Heart left ventricle (tissue), 16 donors: ENCODE measurements around the gene IFRD1. TPM values are rescaled to one million over a fixed set of nuclear protein-coding genes. Genes with fewer than 3 reads are reported as not detected.

ENCODE experiments used
- ATAC-seq, 4 donors: fragments of 200-7000 bp; cut with Tn5 transposase; one replicate each; pipeline ENCODE4 v1.9.1; 2020 to 2022; ENCODE audit warnings: moderate library complexity in 4 of 4, mild to moderate bottlenecking in 3 of 4, moderate number of reproducible peaks in 1 of 4
- DNase-seq, 5 donors: peaks; one replicate each; pipeline ENCODE4 v3.0.0-alpha.2; 2020
- H3K27ac ChIP-seq, 12 donors: fragments of 200-600 bp; sonication (generic) in 4 of 12; one replicate each; pipeline versions ENCODE4 v1.5.0 to v1.8.0; 2016 to 2022; ENCODE audit warnings: mild to moderate bottlenecking in 2 of 12
- H3K27me3 ChIP-seq, 9 donors: fragments of 200-600 bp; sonication (generic) in 2 of 9; one replicate each; pipeline versions ENCODE4 v1.5.1 to v1.8.0; 2016 to 2022; ENCODE audit warnings: mild to moderate bottlenecking in 3 of 9
- H3K36me3 ChIP-seq, 9 donors: fragments of 200-600 bp; sonication (generic) in 2 of 9; one replicate each; pipeline versions ENCODE4 v1.5.0 to v1.8.0; 2018 to 2022; ENCODE audit warnings: mild to moderate bottlenecking in 2 of 9
- H3K4me1 ChIP-seq, 12 donors: fragments of 200-600 bp; sonication (generic) in 4 of 12; one replicate each; pipeline versions ENCODE4 v1.5.0 to v1.8.0; 2016 to 2022; ENCODE audit warnings: mild to moderate bottlenecking in 3 of 12
- H3K4me3 ChIP-seq, 12 donors: fragments of 200-600 bp; sonication (generic) in 4 of 12; one replicate each; pipeline versions ENCODE4 v1.5.0 to v1.8.0; 2017 to 2022; ENCODE audit warnings: mild to moderate bottlenecking in 9 of 12, moderate library complexity in 4 of 12
- H3K9me3 ChIP-seq, 12 donors: fragments of 200-600 bp; sonication (generic) in 4 of 12; one replicate each; pipeline versions ENCODE4 v1.5.0 to v1.8.0; 2016 to 2022; ENCODE audit warnings: mild to moderate bottlenecking in 1 of 12
- CTCF ChIP-seq, 12 donors: fragments of 200-600 bp; sonication (generic) in 4 of 12; IDR thresholded peaks; one replicate each; pipeline versions ENCODE4 v1.5.0 to v1.8.0; 2018 to 2022; ENCODE audit warnings: antibody characterized with exemption in 12 of 12, mild to moderate bottlenecking in 5 of 12
- POLR2A ChIP-seq, 2 donors: fragments of 450-650 bp; IDR thresholded peaks; one replicate each; pipeline ENCODE4 v1.6.1; 2017; ENCODE audit warnings: antibody characterized with exemption in 2 of 2, mild to moderate bottlenecking in 2 of 2, moderate library complexity in 2 of 2
- WGBS, 4 donors: extraction: QIAGEN DNeasy Blood & Tissue Kit in 2 of 4; methylation state at CpG; one replicate each; pipeline versions ENCODE4 v1.1.5 to v1.1.7; 2013 to 2018; 5-methylcytosine and 5-hydroxymethylcytosine counted together
- intact Hi-C, 10 donors: fragments of 100-400 bp; cut with DNase I; formaldehyde crosslinking; loops; one replicate each; pipeline versions ENCODE4 v1.11.1 to v1.14.2; 2022
- polyA plus RNA-seq, 2 donors: library from polyadenylated mRNA; stranded (reverse); fragments of 200-250 nt; gene quantifications; one replicate each; pipeline ENCODE4 v1.2.3, GENCODE V29; 2013
- total RNA-seq, 9 donors: library from RNA; depleted of rRNA in 2 of 9; stranded (reverse); fragments of >200 nt in 2 of 9; fragmentation: NEBNext Ultra II Directional in 3 of 9; extraction: Animal tissue kit (Norgen Biotek cat#: 25700) in 3 of 9; gene quantifications; one replicate each; pipeline versions ENCODE4 v1.1.0 to v1.2.4, GENCODE V29; 2016 to 2023
- donor health status: ischemic (EF 13 %, LVEDD 7.1; RV severe dilation, severe dysfunction).
- donor health status: healthy with polysubstance abuse.
- donor health status: DM: no; HTN: yes; CAD: no.
- donor health status: DM: no; HTN: no; CAD: no.
- donor health status: ischemic (EF 25% LVEDD 6.9; RV normal size, moderate dysfunction).
- donor health status: ischemic (EF 25% LVEDD 5.7; RV mildly dilated, moderate dysfunction).
- donor health status: healthy.
- donor health status: DM: yes; HTN: yes; CAD: no.
- donor health status: ischemic (EF 35%, LVEDD 5.7; RV mildly dilated, moderate dysfunction).
- donor health status: nonischemic (EF 11% LVEDD 7.7; RV severe dilation, severe dysfunction).
- donor health status: DM: yes; HTN: yes; CAD: no.
- donor health status: PGD.
- donor health status: ischemic (EF 29% LVEDD 5.4; RV normal size, mild dysfunction).
- donor health status: nonischemic (EF 23%, LVEDD 6.1; RV moderate dilation, normal function).

The IFRD1 gene
- total and polyA plus RNA-seq, 11 donors = 11.3 to 74.7 (median 28.1) TPM

DNA sequence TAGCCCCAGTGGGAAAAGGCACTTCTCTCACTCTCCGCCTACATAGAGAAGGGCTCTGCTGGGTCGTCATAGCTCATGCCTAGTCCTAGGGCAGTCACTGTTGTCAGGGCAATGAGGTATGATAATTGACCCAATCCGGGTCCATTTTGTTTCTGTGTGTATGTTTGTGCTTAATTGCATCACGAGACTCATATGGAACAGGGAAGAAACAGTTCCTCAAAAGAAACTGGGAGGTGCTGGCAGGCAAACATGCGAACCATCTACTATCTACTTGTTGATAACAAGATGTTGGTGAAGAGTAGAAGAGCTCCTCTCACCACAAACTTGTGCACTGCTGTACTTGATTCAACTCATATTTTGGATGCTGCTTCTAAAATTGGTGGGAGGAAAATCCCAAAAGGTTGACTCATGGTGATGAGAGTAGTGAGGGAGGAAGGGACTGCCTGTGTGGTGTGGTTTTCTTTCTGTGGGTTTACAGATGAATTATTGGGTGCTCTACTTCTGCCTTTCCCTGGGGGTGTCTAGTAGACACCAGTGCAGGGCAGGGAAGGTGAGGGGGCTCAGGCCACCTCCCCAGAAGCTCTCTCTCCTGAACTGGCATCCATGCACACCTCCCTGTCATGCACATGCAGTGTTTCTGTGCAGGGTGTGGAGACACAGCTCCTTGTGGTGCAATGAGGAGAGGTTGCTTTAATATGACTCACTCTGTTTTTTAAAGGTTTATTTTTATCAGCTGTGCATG, 59.9 kb downstream of the IFRD1 start:
- no peak for DNase-seq
- peak in 3 of 4 donors; percentile 7 to 40 (median 26) for ATAC-seq
- 58 to 70% (median 65%) methylated on average over 5 of the region's 5 CpGs for WGBS, 4 donors
- intact Hi-C loops = no loop called here
- Histone ChIP-seq H3K36me3 (no peaks in the 10 kb centered on the region), H3K4me1 (peaks cover 0 to 18% (median 6%) of the 10 kb centered on the region in 12 donors), H3K27me3 (no peaks in the 10 kb centered on the region), H3K27ac (no peak overlapping the region), H3K9me3 (no peaks in the 10 kb centered on the region), H3K4me3 (no peak overlapping the region)
- TF ChIP-seq CTCF (IDR thresholded peaks at IDR 0.05) (no peak), POLR2A (IDR thresholded peaks at IDR 0.05) (no peak)

GRCh38 chr7:112510743-112511110, 60.5 kb downstream of the IFRD1 start:
- H3K9me3 ChIP-seq = no peaks in the 10 kb centered on the region
- peaks cover 0 to 18% (median 1%) of the 10 kb centered on the region in 12 donors for H3K4me1 ChIP-seq
- TF ChIP-seq CTCF (IDR thresholded peaks at IDR 0.05) (no peak), POLR2A (IDR thresholded peaks at IDR 0.05) (no peak)
- no peak for DNase-seq
- no peaks in the 10 kb centered on the region for H3K27me3 ChIP-seq
- H3K27ac ChIP-seq = no peak overlapping the region
- no peaks in the 10 kb centered on the region for H3K36me3 ChIP-seq
- no peak for ATAC-seq
- H3K4me3 ChIP-seq = no peak overlapping the region
- intact Hi-C loops = no loop called here

DNA sequence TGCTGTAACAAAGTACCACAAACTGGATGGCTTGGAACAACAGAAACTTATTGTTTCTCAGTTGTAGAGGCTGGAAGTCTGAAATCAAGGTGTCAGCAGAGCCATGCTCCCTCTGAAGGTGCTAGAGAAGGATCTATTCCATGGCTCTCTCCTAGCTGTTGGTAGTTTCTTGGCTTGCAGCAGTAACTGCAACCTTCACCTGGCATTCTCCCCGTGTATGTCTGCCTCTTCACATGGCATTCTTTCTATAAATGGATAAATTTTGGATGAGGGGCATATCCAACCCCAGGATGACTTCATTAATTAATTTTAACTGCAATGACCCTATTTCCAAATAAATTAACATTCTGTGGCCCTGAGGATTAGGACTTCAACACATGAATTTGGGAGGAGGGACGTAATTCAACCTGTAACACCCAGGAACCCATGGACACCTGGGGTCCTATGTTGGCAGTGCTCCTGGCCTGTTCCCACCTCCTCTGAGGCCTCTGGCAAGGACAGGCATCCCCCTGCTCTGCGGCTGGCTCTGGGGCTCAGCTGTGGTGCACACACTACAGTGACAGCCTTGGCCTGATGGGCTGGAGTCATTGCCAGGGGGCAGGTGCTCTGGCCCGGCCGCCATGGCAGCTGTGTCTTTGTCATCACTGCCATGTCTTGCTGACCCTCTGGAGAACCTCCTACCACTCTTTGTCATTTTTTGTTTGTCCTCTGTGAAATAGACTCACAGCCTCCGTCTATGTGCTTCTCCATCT, 61.4 kb downstream of the IFRD1 start:
- peaks cover 0 to 18% (median 0%) of the 10 kb centered on the region in 12 donors for H3K4me1 ChIP-seq
- 88 to 90% (median 89%) methylated on average over 5 to 6 of the region's 6 CpGs for WGBS, 4 donors
- ATAC-seq = no peak
- peak in 1 of 5 donors; percentile 58 for DNase-seq
- intact Hi-C loops = no loop called here
- no peak for TF ChIP-seq POLR2A (IDR thresholded peaks at IDR 0.05)
- TF ChIP-seq CTCF (IDR thresholded peaks at IDR 0.05) = no peak
- no peak overlapping the region for H3K27ac ChIP-seq
- no peaks in the 10 kb centered on the region for H3K9me3 ChIP-seq
- no peaks in the 10 kb centered on the region for H3K36me3 ChIP-seq
- no peak overlapping the region for H3K4me3 ChIP-seq
- no peaks in the 10 kb centered on the region for H3K27me3 ChIP-seq

DNA sequence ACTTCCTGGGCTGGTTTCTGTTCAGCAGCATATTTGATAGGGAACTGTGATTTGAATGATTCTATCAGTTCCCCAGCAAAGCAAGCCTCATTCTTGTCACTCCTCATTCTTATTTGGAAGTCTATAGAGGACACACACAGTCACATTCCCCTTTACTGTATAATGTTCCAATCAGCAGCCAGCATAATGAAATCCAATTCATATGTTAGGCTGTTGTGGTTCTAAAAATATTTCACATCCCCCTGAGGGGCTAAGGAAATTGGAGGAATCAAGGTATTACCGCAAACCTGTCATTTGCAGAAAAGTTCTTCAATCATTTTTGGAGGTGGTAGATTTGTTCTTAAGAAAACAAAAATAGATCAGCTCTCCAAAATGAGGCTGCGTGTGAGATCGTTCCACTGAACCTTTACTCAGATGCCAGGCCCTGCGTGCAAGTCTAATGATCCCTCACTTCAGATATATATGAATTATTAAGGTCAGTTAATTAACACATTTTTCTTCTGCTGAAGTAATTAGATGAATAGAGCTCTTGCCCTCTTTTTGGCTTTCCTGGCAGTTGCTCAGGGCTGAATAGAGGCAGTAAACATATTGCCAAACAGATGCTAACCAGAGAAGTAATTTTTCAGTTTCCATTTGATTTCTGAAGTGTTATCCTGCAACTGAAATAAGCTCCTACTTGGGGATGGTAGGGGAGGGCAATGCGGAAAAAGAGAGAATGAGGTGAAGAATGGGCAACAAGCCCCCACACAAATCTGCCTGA, 62.4 kb downstream of the IFRD1 start:
- H3K9me3 ChIP-seq = no peaks in the 10 kb centered on the region
- peaks cover 0 to 18% (median 0%) of the 10 kb centered on the region in 12 donors for H3K4me1 ChIP-seq
- no peak overlapping the region for H3K27ac ChIP-seq
- WGBS, 4 donors = 83 to 93% (median 91%) methylated on average over 5 of the region's 5 CpGs
- no peak for ATAC-seq
- no peak for DNase-seq
- intact Hi-C loops = no loop called here
- TF ChIP-seq POLR2A (IDR thresholded peaks at IDR 0.05) = no peak
- H3K4me3 ChIP-seq = no peak overlapping the region
- no peaks in the 10 kb centered on the region for H3K27me3 ChIP-seq
- H3K36me3 ChIP-seq = no peaks in the 10 kb centered on the region
